SIG-M5 (cell line): ENCODE results near the gene PFKP.
"Not testable (repeated sequence)": the region's sequence is repeated elsewhere in the genome, so short reads cannot be mapped to it uniquely, and the experiment has no call there.

ENCODE experiments used
- DNase-seq: peaks from one replicate; lab custom pipeline; 2025; lab: John Stamatoyannopoulos, UW

PFKP gene

GRCh38 chr10:3159152-3159551, 91.8 kb downstream of the PFKP start:
- no peak for DNase-seq

GRCh38 chr10:3162533-3162932, 95.2 kb downstream of the PFKP start:
- no peak for DNase-seq

DNA sequence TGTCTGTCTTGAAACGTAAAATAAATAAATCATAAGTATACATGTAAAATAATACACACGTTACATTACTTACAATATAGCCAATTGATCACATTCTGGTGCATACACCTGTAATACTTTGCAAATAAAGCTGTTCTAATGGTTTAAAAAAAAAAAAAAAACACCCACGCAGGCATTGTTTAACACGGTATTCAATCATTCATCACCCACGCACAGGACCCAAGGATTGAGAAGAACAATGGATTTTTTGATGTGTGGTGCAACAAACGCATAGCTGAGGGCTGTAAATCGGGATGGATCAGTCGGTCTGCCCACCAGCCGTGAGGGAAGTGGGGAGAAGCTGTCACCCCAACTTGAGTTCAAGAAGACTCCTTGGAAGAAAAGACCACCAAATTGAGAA, 96.5 kb downstream of the PFKP start:
- DNase-seq: no peak

GRCh38 chr10:3165196-3165595, 97.8 kb downstream of the PFKP start:
- DNase-seq: no peak

GRCh38 chr10:3166496-3167290, 99.3 kb downstream of the PFKP start:
- no peak for DNase-seq

- DNase-seq: no peak
These were observed 100.4 kb downstream of the PFKP start for GRCh38 chr10:3167611-3168330.

- no peak for DNase-seq
These were observed 101.9 kb downstream of the PFKP start for GRCh38 chr10:3169271-3169670.

DNA sequence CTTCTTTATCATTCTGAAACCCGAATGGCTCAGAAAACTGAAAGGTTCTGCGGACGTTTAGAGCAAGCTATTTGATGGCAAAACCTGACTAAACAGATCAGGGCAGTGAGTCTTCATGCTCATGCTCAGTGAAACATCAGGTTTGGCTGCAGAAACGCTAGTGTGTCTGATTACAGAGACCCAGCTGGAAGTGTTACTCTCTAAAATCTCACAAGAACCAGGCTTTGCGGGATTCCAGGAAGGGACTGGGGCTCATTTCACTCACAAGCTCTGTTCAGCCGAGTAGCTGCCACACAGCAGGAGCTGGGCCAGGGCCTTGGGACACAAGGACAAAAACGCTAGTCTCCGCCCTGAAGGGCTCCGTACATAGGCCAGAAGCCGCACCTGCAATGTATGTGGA, 102.3 kb downstream of the PFKP start:
- no peak for DNase-seq

DNA sequence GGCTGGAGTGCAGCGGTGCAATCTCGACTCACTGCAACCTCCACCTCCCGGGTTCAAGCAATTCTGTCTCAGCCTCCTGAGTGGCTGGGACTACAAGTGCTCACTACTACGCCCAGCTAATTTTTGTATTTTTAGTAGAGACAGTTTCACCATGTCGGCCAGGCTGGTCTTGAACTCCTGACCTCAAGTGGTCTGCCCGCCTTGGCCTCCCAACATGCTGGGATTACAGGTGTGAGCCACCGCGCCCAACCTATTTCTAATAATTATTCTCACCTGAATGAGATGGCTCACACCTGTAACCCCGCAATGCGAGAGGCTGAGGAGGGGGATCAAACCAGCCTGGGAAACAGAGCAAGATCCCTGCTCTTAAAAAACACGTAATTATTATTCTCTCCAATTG, 104.1 kb downstream of the PFKP start:
- not testable (repeated sequence) for DNase-seq

DNA sequence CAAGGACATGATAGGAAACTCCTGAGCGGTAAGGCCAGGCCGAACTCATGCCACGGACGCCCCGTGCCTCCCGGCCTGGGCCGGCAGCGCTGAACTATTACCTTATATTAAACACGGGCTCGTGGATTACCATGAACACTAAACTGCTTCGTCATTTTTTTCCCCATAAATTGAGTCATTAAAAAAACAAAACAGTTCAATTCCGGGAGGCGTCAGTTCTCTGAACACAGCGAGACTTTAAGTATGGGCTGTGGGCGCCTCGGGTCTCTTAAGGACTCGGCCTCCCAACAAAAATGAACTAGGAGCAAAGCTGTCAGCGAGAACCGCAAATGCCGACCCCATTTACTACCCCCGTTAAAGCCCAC, 104.7 kb downstream of the PFKP start:
- DNase-seq: no peak

GRCh38 chr10:3172446-3173170, 105.3 kb downstream of the PFKP start, which contains the start of gene PITRM1:
Gene PITRM1 (minus strand): TSS chr10:3172782. CDS start chr10:3172772, 10 bp downstream.
- DNase-seq: peak; percentile 74

GRCh38 chr10:3173171-3173878, 106.0 kb downstream of the PFKP start:
- no peak for DNase-seq

DNA sequence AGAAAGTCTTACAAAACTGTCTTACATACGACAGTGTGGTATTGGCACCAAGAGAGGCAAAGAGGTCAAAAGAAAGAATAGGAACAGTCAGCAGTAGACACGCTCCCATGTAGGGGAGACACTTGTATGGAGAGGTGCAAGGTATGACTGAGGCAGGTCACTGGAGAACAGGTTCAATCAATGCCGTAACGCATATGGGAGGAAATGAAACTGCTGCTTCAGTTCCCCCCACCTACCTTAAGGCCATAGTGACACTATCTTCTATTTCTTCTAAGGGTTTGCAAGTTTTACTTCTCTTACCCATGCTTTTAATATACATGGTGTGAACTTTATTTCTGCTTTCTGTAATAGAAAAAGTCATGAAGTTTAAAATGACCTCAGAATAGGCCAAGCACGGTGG, 110.7 kb downstream of the PFKP start:
- no peak for DNase-seq

DNA sequence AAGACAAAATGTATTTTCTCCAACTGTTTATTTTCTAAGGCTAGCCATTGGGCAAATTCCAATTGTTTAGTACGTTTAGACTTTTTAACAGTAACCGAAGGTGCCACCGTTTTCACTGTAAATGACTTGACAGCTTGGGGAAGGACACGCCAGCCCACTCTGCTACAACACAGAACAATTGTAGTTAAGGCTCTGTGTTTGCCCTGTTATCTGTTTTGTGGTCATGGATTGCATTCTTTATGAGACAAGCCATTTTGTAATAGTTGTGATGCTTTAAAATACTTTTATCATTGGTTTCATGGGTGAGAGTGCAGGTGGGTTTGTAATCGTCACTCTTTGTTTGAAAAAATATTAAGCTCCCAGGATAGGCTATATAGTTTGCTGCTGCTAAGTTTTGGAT, 111.8 kb downstream of the PFKP start:
- no peak for DNase-seq

DNA sequence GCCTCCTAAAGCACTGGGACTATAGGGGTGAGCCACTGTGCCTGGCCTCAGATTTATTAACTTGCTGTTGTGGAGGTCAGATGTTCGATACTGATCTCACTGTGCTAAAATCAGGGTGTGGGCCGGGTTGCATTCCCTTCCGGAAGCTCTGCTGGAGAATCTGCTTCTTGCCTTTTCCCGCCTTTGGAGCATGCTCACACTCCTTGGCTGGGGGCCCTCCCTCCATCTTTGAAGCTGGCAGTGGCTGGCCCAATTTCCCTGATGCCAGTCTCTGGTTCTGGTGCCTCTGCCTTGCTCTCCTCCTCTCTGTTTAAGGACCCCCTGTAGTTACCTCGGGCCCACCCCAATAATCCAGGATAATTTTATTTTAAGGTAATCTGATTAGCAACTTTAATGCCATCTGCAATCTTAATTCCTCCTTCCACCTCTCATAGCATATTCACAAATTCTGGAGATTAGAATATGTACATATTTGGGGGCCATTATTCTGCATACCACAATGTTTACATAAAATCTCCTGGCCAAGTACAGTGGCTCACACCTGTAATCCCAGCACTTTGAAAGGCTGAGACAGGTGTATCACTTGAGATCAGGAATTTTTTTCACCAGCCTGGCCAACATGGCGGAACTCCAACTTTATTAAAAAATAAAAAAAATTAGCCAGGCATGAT, 113.1 kb downstream of the PFKP start:
- DNase-seq: no peak

GRCh38 chr10:3185386-3185785, 118.0 kb downstream of the PFKP start:
- DNase-seq: no peak

DNA sequence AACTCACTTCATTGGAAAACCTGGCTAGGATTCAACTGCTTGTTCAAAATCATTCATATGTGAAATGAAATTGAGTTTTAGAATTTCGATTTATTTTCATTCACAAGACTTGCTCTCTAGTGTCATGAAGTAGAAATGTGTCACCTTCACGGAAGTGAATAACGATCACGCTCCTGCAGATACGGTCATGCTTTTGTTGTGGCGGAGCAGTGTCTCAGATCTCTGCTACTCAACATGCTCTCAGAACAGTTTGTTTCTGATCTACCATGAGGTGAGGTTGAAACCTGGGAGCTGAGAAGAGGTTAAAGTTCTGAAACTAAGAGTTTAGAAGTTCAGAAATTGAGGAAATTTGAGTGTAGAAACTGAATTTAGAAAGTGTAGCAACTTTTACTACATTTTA, 119.0 kb downstream of the PFKP start:
- DNase-seq: no peak
